Measurements from ENCODE around the gene ELF4.

- TF ChIP-seq, protein P1, sequence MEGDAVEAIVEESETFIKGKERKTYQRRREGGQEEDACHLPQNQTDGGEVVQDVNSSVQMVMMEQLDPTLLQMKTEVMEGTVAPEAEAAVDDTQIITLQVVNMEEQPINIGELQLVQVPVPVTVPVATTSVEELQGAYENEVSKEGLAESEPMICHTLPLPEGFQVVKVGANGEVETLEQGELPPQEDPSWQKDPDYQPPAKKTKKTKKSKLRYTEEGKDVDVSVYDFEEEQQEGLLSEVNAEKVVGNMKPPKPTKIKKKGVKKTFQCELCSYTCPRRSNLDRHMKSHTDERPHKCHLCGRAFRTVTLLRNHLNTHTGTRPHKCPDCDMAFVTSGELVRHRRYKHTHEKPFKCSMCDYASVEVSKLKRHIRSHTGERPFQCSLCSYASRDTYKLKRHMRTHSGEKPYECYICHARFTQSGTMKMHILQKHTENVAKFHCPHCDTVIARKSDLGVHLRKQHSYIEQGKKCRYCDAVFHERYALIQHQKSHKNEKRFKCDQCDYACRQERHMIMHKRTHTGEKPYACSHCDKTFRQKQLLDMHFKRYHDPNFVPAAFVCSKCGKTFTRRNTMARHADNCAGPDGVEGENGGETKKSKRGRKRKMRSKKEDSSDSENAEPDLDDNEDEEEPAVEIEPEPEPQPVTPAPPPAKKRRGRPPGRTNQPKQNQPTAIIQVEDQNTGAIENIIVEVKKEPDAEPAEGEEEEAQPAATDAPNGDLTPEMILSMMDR (IDR thresholded peaks at IDR 0.05) = no peak
- no peak for TF ChIP-seq POLR2A (IDR thresholded peaks at IDR 0.05)
These were observed 15.6 kb downstream of the ELF4 start for GRCh38 chrX:130094696-130095095.

Data from thyroid gland (tissue), 4 donors.